Measurements from ENCODE around the gene MYO3B.
A peak's percentile ranks its signal among the peaks of the same experiment; 100 is the strongest.

The MYO3B gene

DNA sequence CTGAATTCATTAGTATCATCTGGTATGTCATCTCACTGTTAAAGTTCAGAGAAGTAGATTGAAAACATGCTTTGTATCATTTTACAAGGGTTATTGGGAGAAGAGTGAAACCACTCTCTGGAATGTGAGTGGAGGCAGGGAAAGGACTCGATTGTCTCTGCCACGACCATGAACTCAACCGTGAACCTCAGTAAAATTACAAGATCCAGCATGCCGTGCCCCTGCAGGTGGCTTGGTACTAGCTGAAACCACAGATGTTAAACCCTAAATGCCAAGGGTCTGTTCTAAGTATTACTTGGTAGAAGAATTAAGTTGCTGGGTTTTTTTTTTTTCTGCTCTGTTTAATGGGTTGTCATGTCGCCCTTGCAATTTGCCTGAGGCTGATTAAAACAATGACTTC, 197.2 kb downstream of the MYO3B start:
- DNase-seq = no peak

GRCh38 chr2:170377500-170378207, 199.7 kb downstream of the MYO3B start:
- DNase-seq = no peak

GRCh38 chr2:170380267-170380666, 202.3 kb downstream of the MYO3B start:
- no peak for DNase-seq

DNA sequence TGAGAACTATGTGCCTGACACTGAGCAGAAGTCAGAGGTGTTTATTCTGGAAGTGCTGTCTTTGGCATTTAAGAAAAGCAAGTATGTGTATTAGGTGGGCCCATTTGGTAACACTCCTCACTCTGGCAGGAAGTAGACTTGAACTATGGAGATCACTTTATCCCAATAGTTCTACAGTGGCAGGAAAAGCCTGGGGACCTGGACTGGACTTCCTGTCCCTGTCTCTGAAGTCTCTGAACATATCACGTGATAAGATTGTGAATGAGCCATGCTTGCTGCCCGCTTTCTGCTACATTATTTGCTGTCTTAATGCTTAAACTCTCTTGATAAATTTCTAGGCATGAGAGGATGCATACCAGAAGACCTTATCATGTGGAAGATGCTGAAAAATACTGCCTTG, 203.7 kb downstream of the MYO3B start:
- no peak for DNase-seq

- DNase-seq = no peak
Observed at GRCh38 chr2:170386554-170386953, 208.6 kb downstream of the MYO3B start.

- DNase-seq = no peak
Observed at GRCh38 chr2:170391018-170391417, 213.1 kb downstream of the MYO3B start.

DNA sequence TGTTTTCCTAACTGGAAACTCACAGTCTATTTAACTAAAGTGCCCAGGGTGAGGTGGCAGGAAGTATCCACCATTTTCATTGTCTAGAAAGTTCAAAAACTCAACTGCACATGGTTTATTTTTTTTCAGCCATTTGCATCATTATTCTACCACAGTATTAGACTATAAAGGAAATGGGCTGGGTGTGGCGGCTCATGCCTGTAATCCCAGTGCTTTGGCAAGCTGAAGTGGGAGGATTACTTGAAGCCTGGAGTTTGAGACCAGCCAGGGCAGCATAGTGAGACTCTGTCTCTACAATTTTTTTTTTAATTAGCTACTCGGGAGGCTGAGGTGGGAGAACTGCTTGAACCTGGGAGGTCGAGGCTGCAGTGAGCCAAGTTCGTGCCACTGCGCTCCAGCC, 213.8 kb downstream of the MYO3B start:
- DNase-seq = no peak

DNA sequence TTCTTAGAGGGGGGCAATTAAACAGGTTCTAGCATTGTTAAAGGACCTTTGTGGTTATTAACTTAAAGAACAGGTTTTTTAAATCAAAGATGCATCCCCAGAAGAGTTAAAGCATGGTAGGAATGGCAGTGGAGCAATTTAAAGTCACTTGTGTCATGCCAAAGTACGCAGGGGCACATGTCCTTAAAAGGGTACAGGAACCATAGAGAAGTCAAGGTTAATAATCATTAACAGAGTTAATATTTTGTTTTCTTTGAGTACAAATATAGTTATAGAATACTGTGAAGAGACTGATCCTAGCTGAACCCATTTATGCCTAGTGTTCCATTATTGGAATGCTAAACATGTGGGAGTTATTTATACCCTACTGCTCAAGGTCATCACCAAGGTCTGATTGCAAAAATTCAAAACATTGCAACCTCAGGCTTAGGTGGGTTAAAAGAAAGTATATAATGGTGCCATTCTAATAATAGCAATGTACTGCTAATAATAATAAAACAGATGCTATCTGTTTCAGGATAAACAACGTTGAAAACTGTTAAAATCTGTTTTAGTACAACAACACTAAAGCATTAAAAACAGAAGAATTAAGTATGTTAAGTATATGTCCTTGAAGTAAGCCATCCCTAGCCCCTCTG, 216.0 kb downstream of the MYO3B start:
- DNase-seq = no peak

DNA sequence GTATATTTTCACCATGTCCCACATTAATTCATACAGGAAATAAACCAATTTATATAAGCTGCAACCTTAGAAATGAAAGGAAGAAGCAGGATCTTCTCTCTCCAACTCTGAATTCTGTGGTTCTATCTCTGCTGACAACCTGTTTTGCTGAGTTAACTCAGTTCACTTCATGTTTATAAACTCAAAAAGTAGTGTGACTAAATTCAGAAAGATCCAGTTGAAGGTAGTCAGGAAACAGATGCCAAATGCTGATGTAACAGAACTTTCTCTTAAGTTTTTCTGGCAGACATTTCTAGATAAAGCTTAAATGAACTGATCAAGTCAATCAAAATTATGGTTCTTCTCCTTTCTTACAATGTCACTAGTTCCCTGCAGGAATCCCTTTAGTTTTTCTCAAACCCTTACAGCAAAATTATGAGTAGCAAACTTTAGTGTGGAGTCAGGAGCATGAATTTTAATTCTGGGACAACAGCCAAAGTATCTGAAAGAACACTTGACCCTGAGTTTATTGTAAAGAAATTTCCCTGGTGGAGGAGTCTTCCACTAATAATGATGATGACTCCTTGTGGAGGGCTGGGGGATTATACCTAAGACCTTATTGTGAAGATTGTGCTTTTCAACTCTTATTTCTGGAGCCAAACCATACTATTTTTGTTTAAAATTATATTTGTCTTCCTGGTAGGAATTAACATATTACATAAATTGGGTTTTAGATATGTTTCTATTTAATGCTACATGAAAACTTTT, 216.9 kb downstream of the MYO3B start:
- no peak for DNase-seq

DNA sequence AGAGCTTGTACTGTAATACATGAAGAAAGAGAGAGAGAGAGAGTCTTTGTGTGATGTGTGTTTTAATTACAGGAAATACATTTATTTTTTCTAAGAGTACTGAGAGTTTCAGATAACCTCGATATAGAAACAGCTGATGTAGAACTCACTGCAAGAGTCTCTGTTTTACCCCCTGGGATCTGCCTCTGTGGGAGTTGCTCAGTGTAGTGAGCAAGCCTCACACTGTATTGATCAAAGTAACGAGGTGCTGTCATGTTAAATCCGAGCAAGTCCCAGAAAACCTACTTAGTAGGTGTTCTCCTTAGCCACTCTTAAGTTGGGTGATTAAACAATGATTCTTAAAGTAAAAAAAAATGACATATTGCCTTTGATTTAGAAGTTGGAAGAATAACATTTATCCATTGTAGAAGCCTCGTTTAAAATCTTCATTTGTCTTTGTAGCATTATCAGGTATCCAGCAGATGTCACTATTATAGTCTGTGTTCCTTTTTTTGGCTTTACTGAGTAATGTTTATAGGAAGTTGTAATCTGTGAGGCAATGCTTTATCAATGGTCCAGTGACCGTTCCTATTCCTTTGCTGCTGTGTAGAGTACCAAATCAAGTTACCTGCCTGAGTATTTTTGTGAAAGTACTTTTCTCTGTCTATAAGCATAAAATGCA, 219.0 kb downstream of the MYO3B start:
- DNase-seq = no peak

DNA sequence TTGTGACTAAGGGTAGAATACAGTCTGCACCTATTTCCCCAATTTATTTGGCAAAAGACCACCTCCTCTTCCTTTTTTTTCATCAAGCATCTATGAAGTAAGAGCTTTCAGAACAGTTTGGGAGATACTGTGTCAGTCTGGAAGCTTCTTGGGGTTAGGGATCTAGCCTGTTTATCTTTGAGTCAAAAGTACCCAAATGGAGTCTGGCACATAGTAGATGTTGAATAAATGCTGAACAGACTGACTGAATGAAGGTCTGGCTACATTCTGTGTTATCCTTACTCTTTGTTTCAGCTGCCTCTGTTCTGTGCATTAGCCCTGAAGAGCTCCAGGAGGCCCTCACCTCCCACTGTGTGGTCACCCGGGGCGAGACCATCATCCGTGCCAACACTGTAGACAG, 223.2 kb downstream of the MYO3B start:
- no peak for DNase-seq

- no peak for DNase-seq
Observed at GRCh38 chr2:170404846-170405245, 226.9 kb downstream of the MYO3B start.

GRCh38 chr2:170405326-170405725, 227.4 kb downstream of the MYO3B start:
- DNase-seq = no peak

- DNase-seq = no peak
Observed at GRCh38 chr2:170408461-170409163, 230.7 kb downstream of the MYO3B start.

DNA sequence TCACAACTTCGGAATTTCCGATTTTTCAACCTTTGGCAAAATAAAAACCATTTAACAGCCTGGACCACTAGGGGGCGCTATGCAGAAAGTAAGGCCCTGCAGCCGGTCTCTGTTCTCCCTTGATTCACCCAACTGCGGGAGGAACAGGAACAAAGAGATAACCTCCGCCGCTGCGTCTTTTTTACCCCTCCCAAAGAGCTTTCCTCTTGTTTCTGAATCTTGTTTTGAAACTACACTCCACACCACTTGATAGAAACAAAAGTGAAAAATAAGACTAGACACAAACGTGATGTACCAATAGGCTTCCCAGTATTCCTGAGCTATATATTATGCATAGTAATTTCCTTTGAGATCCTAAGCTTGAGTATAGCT, 231.2 kb downstream of the MYO3B start:
- DNase-seq = peak; percentile 71

DNA sequence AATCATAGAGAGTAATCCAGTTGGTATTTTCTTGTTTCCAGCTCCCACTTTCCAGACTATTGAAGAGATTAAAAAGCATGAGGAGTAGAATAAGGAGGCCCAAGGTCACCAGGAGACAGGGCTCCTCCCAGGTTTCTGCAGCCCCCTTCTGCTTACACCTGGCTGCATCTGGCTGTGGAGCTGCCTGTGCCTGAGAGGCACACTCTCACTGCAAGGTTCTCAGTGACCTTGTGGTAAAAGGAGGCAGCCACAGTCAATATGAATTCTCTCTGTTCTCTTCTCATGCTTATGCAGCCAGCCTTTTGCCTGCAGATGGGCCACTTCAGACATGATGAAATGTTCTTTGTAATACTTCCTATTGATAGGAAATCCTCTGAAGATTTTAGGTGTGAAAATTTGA, 233.7 kb downstream of the MYO3B start:
- DNase-seq = no peak

DNA sequence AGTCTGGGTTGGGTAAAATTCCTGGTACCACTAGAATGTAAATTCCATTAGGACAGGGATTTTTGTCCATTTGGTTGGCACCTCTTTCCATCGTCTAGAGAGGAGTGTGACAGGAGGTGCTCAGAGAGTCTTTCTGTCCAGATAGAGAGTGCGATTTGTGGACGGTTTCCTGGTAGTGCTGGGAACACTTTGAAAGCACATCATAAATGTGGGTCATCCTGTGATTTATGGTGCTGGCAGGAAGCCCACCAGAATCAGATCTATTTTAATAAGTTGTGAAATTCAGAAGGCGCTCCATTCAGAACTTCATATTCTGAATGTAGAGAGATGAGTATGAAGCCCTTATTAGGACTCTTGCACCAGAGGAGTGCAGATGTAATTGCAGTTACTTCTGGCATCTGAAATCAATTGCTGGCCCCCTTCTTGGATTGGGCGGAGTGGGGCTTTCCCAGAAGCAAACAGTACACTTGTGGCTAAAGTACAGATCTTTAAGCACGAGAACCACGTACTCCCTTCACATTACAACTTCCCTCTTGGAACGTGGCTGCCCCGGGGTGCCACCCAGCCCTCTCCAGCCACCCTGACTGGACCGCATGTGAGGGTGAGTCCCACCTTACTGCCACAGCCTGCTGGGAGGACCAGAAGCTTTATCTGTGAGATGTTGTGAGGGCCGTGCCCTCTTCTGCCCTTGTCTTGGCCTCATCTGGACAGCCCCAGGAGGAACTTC, 243.2 kb downstream of the MYO3B start:
- no peak for DNase-seq

DNA sequence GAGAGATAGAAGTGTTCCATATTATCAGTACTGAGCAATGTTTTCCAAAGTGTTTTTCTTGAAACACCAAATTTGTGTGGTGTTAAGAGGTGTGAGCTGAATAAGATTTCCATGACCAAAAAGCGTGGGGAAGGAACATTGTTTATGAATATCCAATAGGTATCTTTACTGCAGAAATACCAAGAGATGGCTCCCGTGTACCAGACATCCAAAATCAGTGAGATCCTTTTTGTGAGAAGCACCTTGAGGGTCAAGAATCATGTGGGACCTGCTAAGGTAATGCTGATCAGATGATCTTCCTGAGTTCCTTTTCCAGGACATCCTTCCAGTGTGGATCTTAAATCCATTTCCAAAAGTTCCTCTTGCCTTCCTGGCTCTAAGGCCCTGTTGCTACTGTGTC, 246.0 kb downstream of the MYO3B start:
- DNase-seq = no peak

DNA sequence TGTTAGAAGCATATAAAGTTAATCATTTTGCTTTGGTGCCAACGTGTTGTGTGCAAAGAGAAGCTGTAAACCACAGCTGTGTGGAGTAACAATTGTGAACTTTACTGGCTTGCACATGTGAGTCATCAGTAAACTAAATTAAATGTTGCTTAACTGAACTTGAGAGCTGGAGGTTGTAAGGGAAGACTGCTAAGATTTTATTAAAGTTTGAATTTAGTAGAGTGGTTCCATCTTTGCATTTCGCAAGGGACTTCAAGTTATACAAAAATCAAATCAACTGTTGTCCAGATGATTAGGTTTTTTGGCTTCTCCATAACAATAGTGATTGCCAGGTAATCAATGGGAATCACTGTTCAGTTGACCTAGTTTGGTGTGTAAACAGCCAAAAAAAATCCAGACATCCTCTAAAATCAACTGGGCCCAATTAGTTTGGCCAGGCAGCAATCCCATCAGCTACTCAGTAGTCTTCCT, 247.4 kb downstream of the MYO3B start:
- no peak for DNase-seq

DNA sequence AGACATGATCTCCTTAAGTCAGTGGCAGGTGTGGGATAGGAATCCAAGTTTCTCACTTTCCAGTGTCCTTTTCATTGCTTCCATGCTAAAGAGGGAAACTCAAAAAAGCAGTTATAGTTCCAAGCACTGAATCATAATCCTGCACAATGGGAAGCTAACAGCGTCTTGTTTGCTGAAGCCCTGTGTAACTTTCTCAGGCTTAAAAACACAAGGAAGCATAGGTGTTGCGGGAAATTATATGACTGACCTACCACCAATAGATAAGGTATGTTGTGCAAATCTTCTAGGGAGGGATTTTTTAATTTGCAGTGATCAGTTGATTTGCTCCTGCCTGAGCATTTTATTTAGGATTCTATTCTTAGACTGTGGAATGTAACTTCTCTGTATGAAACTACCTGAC, 250.9 kb downstream of the MYO3B start:
- DNase-seq = no peak

DNA sequence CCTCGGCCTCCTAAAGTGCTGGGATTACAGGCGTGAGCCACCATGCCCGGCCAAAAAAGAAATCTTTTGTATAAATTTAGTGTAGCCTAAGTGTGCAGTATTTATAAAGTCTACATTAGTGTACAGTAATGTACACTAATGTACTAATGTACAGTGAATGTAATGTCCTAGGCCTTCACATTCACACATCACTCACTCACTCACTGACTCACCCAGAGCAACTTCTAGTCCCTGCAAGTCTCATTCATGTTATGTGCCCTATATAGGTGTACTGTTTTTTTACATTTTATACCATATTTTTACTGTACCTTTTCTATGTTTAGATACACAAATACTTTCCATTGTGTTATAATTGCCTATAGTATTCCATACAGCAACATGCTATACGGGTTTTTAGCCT, 254.9 kb downstream of the MYO3B start:
- DNase-seq = no peak

- DNase-seq = no peak
Observed at GRCh38 chr2:170433448-170433847, 255.5 kb downstream of the MYO3B start.
